Testis (tissue), 2 donors: ENCODE results near the gene RIC8B.

Source experiments
- CTCF ChIP-seq, 3 experiments: fragments of 450-650 bp in 2 of 3; fragments of 200-600 bp in 1 of 3; sonication (generic) in 1 of 3; IDR thresholded peaks; one replicate each; pipeline ENCODE4 v1.5.1; 2016 to 2019; ENCODE audit warnings: antibody characterized with exemption in 3 of 3, mild to moderate bottlenecking in 2 of 3, moderate library complexity in 1 of 3
- POLR2A ChIP-seq: fragments of 450-650 bp; IDR thresholded peaks from one replicate; pipeline ENCODE4 v1.6.1; 2017; ENCODE audit warnings: antibody characterized with exemption, mild to moderate bottlenecking, moderate library complexity

- TF ChIP-seq CTCF (IDR thresholded peaks at IDR 0.05) (no peak), POLR2A (no peak)
Measured at GRCh38 chr12:106840243-106840642, 65.8 kb downstream of the RIC8B start.
